SK-N-MC (cell line): ENCODE measurements around the gene RBM19.

ENCODE experiments used
- EZH2 ChIP-seq: fragments of 200-600 bp; sonication (generic); IDR thresholded peaks from one replicate; pipeline ENCODE4 v1.6.1; 2017; ENCODE audit warnings: antibody characterized with exemption
- FOXP2 ChIP-seq: optimal IDR thresholded peaks from 2 replicates; pipeline ENCODE3; 2011; ENCODE audit warnings: mild to moderate bottlenecking, moderate library complexity; ENCODE audit not compliant: insufficient read depth; ENCODE audit errors: extremely low read length, control extremely low read depth
- POLR2AphosphoS5 ChIP-seq: IDR thresholded peaks from 2 replicates; pipeline ENCODE4 v1.6.1; 2012; ENCODE audit warnings: mild to moderate bottlenecking, low read depth, low read length, borderline replicate concordance

DNA sequence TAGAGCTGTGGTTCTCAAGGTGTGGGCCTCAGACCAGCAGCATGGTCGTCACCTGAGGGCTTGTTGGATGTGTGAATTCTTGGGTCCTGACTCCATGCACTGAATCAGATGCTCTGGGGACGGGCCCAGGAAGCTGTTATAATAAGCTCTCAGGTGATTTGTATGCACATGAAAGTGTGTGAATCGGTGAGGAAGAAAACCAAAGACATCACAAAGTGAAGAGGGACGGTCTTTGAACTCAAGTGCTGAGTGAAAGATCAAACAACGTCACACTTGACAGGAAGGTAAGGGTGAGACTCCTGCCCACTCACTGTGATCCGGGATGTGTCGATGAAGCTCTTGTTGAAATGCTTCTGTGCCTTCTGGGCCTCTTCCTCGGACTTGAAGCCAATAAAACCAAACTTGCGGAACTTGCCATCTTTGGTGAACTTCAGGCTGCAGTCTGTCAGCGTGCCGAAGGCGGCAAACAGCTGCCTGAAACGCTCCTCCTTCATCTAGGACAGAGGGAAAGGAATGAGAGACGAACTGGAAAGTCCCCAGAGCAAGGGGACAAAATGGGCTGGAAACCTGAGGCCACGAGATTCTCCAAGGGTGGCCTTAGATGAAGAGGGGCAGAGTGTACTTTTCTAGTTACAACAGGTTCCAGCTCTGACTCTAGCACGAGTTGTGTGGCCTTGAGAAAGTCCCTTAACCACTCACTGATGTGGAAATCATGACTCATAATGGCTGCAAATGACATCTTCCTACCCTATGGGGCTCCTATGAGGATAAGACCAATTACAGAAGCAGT, 4.0 kb downstream of the RBM19 start:
- TF ChIP-seq EZH2 (no peak), FOXP2 (no peak), POLR2AphosphoS5 (no peak)
